ENCODE data around the gene C9orf78. TPM values are rescaled to one million over a fixed set of nuclear protein-coding genes. Genes with fewer than 3 reads are reported as not detected.

The C9orf78 gene
- total and polyA plus RNA-seq, 2 of the 8 experiments (the other 6 are each of a cell fraction or from before 2014, with no cell fraction given): 17.4 to 40.6 TPM

DNA sequence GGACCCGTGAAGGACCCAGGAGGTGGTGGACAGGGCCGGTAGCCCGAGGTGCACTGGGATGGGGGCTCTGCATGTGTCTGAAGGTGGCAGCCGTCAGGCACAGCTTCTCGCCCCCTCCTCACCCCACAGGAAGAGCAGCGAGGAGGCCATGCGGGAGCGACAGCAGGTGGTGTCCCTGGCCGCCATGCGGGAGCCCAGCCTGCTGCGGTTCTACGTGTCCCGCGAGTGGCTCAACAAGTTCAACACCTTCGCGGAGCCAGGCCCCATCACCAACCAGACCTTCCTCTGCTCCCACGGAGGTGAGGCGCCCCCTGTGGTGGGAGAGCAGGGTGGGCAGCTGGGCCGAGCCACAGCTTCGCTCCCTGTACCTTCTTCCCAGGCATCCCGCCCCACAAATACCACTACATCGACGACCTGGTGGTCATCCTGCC lies 40.1 kb upstream of the C9orf78 start:
- WGBS, 2 experiments (ENCODE audit: extremely low coverage in 1 of 2, insufficient coverage in 1 of 2, insufficient read length in 1 of 2, insufficient replicate concordance in 2 of 2, low coverage in 1 of 2, low lambda C conversion rate in 2 of 2, missing lambda C conversion rate in 1 of 2): 89% methylated on average over 23 of the region's 23 CpGs; no CpG with 5 or more reads in 1 of the 2 experiments
- Histone ChIP-seq H4K8ac (ENCODE audit: extremely low read depth, insufficient read depth, low read length) (no peak overlapping the region; the same call in 1 of the 2 replicates), H3K79me2 (ENCODE audit: control insufficient read depth in 1 of 2, insufficient read depth in 2 of 2, low read length in 2 of 2) (no peaks in the 10 kb centered on the region), H3K56ac (replicated peaks; ENCODE audit: insufficient read length, low read depth, low read length) (no peak overlapping the region), H3K79me1 (ENCODE audit: low read depth, low read length) (no peaks in the 10 kb centered on the region), H2AK5ac (ENCODE audit: low read depth, low read length) (no peak overlapping the region), H3K4ac (replicated peaks; ENCODE audit: insufficient read length, low read depth, low read length) (no peak overlapping the region), H3K4me1 (replicated peaks in 1 of 4; ENCODE audit: control insufficient read depth in 3 of 4, insufficient read depth in 4 of 4, low read length in 3 of 4) (no peaks in the 10 kb centered on the region), H4K91ac (replicated peaks; ENCODE audit: insufficient read length, low read length) (no peak overlapping the region), H3K23ac (ENCODE audit: insufficient read length) (no peak overlapping the region), H3K9me3 (ENCODE audit: insufficient read depth in 2 of 2, low read depth in 1 of 2, low read length in 1 of 2) (no peaks in the 10 kb centered on the region), H2BK12ac (ENCODE audit: low read depth, low read length) (no peak overlapping the region), H3K27ac (ENCODE audit: low read depth, low read length) (no peak overlapping the region), H2BK5ac (ENCODE audit: low read depth, low read length) (no peak overlapping the region; the same call in 1 of the 2 replicates), H4K5ac (ENCODE audit: insufficient read length, low read depth, low read length) (no peak overlapping the region), H3K36me3 (ENCODE audit: control insufficient read depth in 2 of 4, insufficient read depth in 4 of 4, low read length in 3 of 4) (peaks cover 0 to 3% (median 0%) of the 10 kb centered on the region in 4 experiments; a peak in 3 of 8 replicates), H3K4me2 (ENCODE audit: insufficient read depth in 1 of 2, low read depth in 2 of 2, low read length in 2 of 2) (no peak overlapping the region), H3K14ac (ENCODE audit: insufficient read length) (no peak overlapping the region), H2BK20ac (ENCODE audit: low read length) (no peak overlapping the region), H3K4me3 (ENCODE audit: extremely low read depth in 1 of 4, insufficient read depth in 2 of 4, low read depth in 3 of 4, low read length in 4 of 4) (no peak overlapping the region), H3K27me3 (replicated peaks in 1 of 4; ENCODE audit: control insufficient read depth in 3 of 4, extremely low read depth in 1 of 4, insufficient read depth in 3 of 4, low read length in 3 of 4) (no peaks in the 10 kb centered on the region), H3K9ac (replicated peaks in 1 of 4; ENCODE audit: extremely low read depth in 1 of 4, low read depth in 3 of 4, low read length in 3 of 4) (no peak overlapping the region), H2BK120ac (replicated peaks; ENCODE audit: low read depth, low read length) (no peak overlapping the region), H2BK15ac (ENCODE audit: low read length) (no peak overlapping the region), H2AFZ (ENCODE audit: low read length) (no peak overlapping the region), H4K20me1 (replicated peaks in 1 of 2; ENCODE audit: control insufficient read depth in 1 of 2, insufficient read depth in 2 of 2, low read length in 2 of 2) (peaks cover 0 to 2% of the 10 kb centered on the region in 2 experiments), H3K23me2 (ENCODE audit: low read depth, low read length) (no peaks in the 10 kb centered on the region), H3K18ac (ENCODE audit: extremely low read depth, low read length) (no peak overlapping the region)
- DNase-seq (ENCODE audit: low read depth in 1 of 2, low spot score in 2 of 2) (no peak), FAIRE-seq (no peak)
- POLR2A ChIA-PET (ENCODE audit: partially characterized antibody): interaction anchor here (1.0 kb wide), 1 partner anchor 9 kb away, joined by 3 read pairs; no protein-coding TSS in a partner anchor
- CTCF ChIA-PET (ENCODE audit: partially characterized antibody): interaction anchor here (0.7 to 1.8 kb wide), 7 partner anchors 10 to 412 kb away, joined by 3 to 5 read pairs (median 3); no protein-coding TSS in a partner anchor
- TF ChIP-seq, protein P1, sequence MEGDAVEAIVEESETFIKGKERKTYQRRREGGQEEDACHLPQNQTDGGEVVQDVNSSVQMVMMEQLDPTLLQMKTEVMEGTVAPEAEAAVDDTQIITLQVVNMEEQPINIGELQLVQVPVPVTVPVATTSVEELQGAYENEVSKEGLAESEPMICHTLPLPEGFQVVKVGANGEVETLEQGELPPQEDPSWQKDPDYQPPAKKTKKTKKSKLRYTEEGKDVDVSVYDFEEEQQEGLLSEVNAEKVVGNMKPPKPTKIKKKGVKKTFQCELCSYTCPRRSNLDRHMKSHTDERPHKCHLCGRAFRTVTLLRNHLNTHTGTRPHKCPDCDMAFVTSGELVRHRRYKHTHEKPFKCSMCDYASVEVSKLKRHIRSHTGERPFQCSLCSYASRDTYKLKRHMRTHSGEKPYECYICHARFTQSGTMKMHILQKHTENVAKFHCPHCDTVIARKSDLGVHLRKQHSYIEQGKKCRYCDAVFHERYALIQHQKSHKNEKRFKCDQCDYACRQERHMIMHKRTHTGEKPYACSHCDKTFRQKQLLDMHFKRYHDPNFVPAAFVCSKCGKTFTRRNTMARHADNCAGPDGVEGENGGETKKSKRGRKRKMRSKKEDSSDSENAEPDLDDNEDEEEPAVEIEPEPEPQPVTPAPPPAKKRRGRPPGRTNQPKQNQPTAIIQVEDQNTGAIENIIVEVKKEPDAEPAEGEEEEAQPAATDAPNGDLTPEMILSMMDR (IDR thresholded peaks at IDR 0.05; ENCODE audit: control extremely low read depth in 1 of 3, insufficient read depth in 1 of 3, low read depth in 1 of 3, low read length in 3 of 3): peak in 1 of 3 experiments; percentile 46; a peak in 1 of 4 replicates
- TF ChIP-seq, protein P2, sequence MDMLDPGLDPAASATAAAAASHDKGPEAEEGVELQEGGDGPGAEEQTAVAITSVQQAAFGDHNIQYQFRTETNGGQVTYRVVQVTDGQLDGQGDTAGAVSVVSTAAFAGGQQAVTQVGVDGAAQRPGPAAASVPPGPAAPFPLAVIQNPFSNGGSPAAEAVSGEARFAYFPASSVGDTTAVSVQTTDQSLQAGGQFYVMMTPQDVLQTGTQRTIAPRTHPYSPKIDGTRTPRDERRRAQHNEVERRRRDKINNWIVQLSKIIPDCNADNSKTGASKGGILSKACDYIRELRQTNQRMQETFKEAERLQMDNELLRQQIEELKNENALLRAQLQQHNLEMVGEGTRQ (IDR thresholded peaks at IDR 0.05; ENCODE audit: low read length): no peak
- peak; percentile 26 to 43; a peak in 2 of 4 replicates for TF ChIP-seq RAD21 (IDR thresholded peaks at IDR 0.05 in 1 of 2, conservative IDR thresholded peaks at IDR 0.05 in 1 of 2; ENCODE audit: low read depth in 2 of 2, low read length in 2 of 2)
